Ascending aorta (tissue), 2 donors: Measurements from ENCODE around the gene XRCC5. TPM values are rescaled to one million over a fixed set of nuclear protein-coding genes. Genes with fewer than 3 reads are reported as not detected.

Experiments used
- DNase-seq, 2 donors: peaks; one replicate each; pipeline ENCODE4 v3.0.0-alpha.2; 2019; ENCODE audit warnings: low spot score in 2 of 2
- H3K27ac ChIP-seq, 2 donors: fragments of 200-600 bp; sonication (generic); one replicate each; pipeline ENCODE4 v1.5.1; 2016 to 2017; ENCODE audit warnings: mild to moderate bottlenecking in 1 of 2
- H3K27me3 ChIP-seq: fragments of 200-600 bp; sonication (generic); one replicate; pipeline ENCODE4 v1.5.1; 2017
- H3K36me3 ChIP-seq, 2 donors: fragments of 200-600 bp; sonication (generic); one replicate each; pipeline ENCODE4 v1.5.1; 2016
- H3K4me1 ChIP-seq, 2 donors: fragments of 200-600 bp; sonication (generic); one replicate each; pipeline ENCODE4 v1.5.1; 2016 to 2017; ENCODE audit warnings: mild to moderate bottlenecking in 1 of 2
- H3K4me3 ChIP-seq, 2 donors: fragments of 200-600 bp; sonication (generic); one replicate each; pipeline ENCODE4 v1.5.1; 2016 to 2017; ENCODE audit warnings: mild to moderate bottlenecking in 1 of 2
- H3K9me3 ChIP-seq, 2 donors: fragments of 200-600 bp; sonication (generic); one replicate each; pipeline ENCODE4 v1.5.1; 2016
- intact Hi-C: fragments of 100-400 bp; cut with DNase I; formaldehyde crosslinking; loops from one replicate; pipeline ENCODE4 v1.15.1; 2023
- total RNA-seq: library from RNA; depleted of rRNA; stranded (reverse); fragments of >200 nt; gene quantifications from one replicate; pipeline ENCODE4 v1.1.0, GENCODE V29; 2016
- TF ChIP-seq, protein P1 (sequence below), 3 experiments: fragments of 200-600 bp in 2 of 3; fragments of 450-650 bp in 1 of 3; sonication (generic) in 2 of 3; IDR thresholded peaks; one replicate each; pipeline ENCODE4 v1.5.1; 2016 to 2019; ENCODE audit warnings: antibody characterized with exemption in 3 of 3, mild to moderate bottlenecking in 1 of 3, moderate library complexity in 1 of 3

Gene XRCC5
- total RNA-seq, 1 donor from 2014 or later = 45.4 TPM

DNA sequence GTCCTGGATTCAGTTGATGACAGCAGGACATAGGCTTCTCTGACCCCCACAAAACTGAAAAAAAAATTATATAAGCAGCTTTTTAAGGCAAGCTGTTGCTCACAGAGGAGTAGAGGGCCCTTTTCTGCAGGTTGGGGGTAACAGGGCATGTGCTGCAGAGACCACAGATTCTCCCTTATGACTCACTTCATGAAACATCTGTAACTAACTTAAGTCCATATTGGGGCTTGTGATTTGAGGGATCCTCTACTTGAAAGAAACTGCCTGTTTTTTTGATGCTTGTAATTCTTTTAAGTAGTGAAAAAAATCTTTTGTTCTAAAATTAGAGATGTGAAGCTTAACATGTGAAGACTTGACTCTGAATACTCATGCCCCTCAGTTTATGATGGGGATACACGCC is 33.4 kb downstream of the XRCC5 start:
- Histone ChIP-seq H3K9me3 (no peaks in the 10 kb centered on the region), H3K36me3 (peaks cover 70 to 95% of the 10 kb centered on the region in 2 donors), H3K4me1 (no peaks in the 10 kb centered on the region), H3K4me3 (no peak overlapping the region), H3K27ac (no peak overlapping the region), H3K27me3 (no peaks in the 10 kb centered on the region)
- intact Hi-C loops = no loop called here
- TF ChIP-seq, protein P1, sequence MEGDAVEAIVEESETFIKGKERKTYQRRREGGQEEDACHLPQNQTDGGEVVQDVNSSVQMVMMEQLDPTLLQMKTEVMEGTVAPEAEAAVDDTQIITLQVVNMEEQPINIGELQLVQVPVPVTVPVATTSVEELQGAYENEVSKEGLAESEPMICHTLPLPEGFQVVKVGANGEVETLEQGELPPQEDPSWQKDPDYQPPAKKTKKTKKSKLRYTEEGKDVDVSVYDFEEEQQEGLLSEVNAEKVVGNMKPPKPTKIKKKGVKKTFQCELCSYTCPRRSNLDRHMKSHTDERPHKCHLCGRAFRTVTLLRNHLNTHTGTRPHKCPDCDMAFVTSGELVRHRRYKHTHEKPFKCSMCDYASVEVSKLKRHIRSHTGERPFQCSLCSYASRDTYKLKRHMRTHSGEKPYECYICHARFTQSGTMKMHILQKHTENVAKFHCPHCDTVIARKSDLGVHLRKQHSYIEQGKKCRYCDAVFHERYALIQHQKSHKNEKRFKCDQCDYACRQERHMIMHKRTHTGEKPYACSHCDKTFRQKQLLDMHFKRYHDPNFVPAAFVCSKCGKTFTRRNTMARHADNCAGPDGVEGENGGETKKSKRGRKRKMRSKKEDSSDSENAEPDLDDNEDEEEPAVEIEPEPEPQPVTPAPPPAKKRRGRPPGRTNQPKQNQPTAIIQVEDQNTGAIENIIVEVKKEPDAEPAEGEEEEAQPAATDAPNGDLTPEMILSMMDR (IDR thresholded peaks at IDR 0.05) = no peak
- DNase-seq = no peak

DNA sequence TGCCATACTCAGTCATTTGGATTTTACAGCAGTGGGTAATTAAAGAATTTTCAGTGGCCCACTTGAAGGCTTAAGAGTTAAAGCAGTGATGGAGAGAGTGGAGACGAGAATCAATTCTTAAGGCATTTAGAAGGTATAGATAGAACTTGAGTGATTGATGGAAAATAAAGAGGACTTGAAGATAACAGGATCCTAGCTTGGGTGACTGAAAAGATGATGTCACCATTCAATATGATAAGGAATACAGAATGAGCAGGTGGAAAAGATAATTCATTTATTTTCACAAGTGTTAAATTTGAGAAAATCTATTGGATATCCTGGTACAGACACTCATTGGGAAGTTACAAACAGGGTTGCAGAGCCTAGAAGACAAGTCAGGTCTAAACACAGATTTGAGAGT is 35.2 kb downstream of the XRCC5 start:
- H3K36me3 ChIP-seq = peaks cover 67 to 95% of the 10 kb centered on the region in 2 donors
- H3K9me3 ChIP-seq = no peaks in the 10 kb centered on the region
- intact Hi-C loops = no loop called here
- DNase-seq = no peak
- no peaks in the 10 kb centered on the region for H3K27me3 ChIP-seq
- H3K4me1 ChIP-seq = no peaks in the 10 kb centered on the region
- H3K27ac ChIP-seq = no peak overlapping the region
- no peak overlapping the region for H3K4me3 ChIP-seq
- TF ChIP-seq, protein P1 (IDR thresholded peaks at IDR 0.05) = no peak

DNA sequence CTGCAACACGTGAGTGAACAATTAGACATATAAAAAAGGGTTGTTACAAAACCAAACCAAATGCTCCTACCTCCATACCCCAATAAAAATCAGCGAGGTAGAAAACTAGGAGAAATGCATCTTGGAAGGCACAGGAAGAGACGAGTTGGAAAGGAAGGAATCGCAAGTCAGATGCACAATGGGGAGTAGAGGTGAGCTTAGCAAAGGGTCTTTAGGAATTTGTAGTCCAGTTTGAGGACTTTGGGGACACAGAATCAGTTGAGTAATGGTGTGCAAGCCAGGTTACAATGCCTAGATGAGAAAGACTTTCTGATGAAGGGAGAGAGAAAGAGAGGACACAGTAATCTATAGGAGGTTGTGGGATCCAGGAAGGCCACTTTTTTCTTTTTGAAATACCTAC is 35.7 kb downstream of the XRCC5 start:
- no peak overlapping the region for H3K4me3 ChIP-seq
- TF ChIP-seq, protein P1 (IDR thresholded peaks at IDR 0.05) = no peak
- H3K27ac ChIP-seq = no peak overlapping the region
- intact Hi-C loops = no loop called here
- H3K36me3 ChIP-seq = peaks cover 68 to 97% of the 10 kb centered on the region in 2 donors
- H3K9me3 ChIP-seq = no peaks in the 10 kb centered on the region
- no peaks in the 10 kb centered on the region for H3K4me1 ChIP-seq
- no peaks in the 10 kb centered on the region for H3K27me3 ChIP-seq
- DNase-seq = no peak

DNA sequence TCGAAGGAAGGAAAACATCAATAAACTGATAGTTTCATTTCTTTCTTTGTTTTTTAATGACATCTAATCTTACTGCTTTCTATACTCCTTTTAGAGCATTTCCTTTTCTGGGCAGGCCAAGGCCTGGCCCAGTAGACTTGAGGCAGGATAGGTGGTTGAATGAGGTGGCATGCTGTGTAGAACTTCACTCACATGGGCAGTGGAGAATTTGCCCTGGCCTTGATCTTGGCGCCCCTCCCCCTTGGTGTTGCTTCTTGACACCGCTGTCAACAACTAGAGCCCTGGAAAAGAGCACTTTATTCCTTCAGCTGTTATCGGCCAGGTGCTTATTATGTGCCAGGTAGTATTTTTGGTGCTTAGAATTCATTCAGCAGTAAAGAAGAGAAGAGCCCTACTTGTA is 37.4 kb downstream of the XRCC5 start:
- no peak overlapping the region for H3K4me3 ChIP-seq
- no peaks in the 10 kb centered on the region for H3K4me1 ChIP-seq
- TF ChIP-seq, protein P1 (IDR thresholded peaks at IDR 0.05) = no peak
- no peaks in the 10 kb centered on the region for H3K9me3 ChIP-seq
- H3K27me3 ChIP-seq = no peaks in the 10 kb centered on the region
- peaks cover 70 to 95% of the 10 kb centered on the region in 2 donors for H3K36me3 ChIP-seq
- H3K27ac ChIP-seq = no peak overlapping the region
- DNase-seq = no peak
- intact Hi-C loops = no loop called here

DNA sequence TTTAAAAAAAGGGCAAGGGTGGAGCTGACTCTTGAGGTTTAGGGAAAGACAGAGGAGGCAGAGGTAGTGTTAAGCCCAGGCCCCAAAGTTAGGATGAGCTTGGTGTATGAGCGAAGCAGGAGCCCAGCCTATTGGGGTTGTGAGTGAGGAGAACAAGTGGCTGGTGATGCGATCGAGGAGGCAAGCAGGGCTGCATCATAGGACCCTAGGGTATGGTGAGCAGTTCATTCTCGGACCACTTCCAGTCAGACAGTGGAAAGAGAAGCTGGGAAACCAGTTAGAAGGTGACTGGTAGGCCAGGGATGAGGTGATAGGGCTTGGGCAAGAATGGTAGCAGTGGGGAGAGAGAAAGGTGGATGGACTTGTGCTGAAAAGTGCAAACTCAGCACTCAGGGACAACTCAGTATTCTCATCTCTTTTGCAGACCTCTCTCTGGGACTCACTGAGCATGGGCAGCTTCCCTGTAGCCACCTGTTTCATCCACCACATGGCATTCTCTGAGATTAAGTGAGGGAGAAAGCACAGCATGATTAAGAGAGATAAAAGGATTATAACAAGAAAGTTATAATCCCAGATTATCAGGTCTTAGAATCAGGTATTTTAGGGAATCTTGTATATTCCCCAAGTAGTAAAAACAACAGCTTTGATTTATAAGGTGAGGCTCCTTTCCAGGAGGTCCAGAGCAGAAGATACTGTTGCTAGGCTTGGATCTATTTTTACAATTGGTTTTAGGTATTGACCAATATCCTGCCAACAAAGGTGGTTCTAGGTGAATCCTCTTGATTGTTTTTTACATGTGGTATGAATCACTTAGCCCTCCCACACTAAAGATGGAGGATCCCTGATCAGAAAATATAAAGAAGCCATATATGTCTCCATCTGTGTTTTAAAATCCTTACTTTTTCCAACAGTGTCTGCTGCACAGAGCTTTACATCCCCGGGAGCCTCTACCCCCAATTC is 38.3 kb downstream of the XRCC5 start:
- Histone ChIP-seq H3K27me3 (no peaks in the 10 kb centered on the region), H3K27ac (no peak overlapping the region), H3K36me3 (peaks cover 65 to 95% of the 10 kb centered on the region in 2 donors), H3K4me3 (no peak overlapping the region), H3K9me3 (no peaks in the 10 kb centered on the region), H3K4me1 (no peaks in the 10 kb centered on the region)
- TF ChIP-seq, protein P1 (IDR thresholded peaks at IDR 0.05) = no peak
- intact Hi-C loops = no loop called here
- DNase-seq = no peak
